GM18499 (cell line): Measurements from ENCODE around the gene PSAPL1.

Source experiments
- ATAC-seq: cut with Tn5 transposase; IDR thresholded peaks from one replicate; pipeline ENCODE4 v1.9.1; 2021; ENCODE audit warnings: moderate number of reproducible peaks; ENCODE audit not compliant: insufficient read depth, unreplicated experiment

The PSAPL1 gene

GRCh38 chr4:7421356-7422150 lies 13.2 kb downstream of the PSAPL1 start:
- no peak for ATAC-seq

GRCh38 chr4:7420661-7421040 lies 14.1 kb downstream of the PSAPL1 start:
- no peak for ATAC-seq

GRCh38 chr4:7419961-7420660 lies 14.6 kb downstream of the PSAPL1 start:
- ATAC-seq, result no peak

- ATAC-seq, result no peak
Measured at GRCh38 chr4:7418131-7418943, 16.4 kb downstream of the PSAPL1 start.

GRCh38 chr4:7417639-7418038 lies 17.1 kb downstream of the PSAPL1 start:
- ATAC-seq, result no peak

GRCh38 chr4:7416745-7417432 lies 17.8 kb downstream of the PSAPL1 start:
- ATAC-seq, result no peak

GRCh38 chr4:7415927-7416686 lies 18.6 kb downstream of the PSAPL1 start:
- no peak for ATAC-seq

- ATAC-seq, result no peak
Measured at GRCh38 chr4:7414736-7415510, 19.8 kb downstream of the PSAPL1 start.

GRCh38 chr4:7414046-7414445 lies 20.7 kb downstream of the PSAPL1 start:
- no peak for ATAC-seq

GRCh38 chr4:7412554-7412912 lies 22.2 kb downstream of the PSAPL1 start:
- no peak for ATAC-seq

- ATAC-seq, result no peak
Measured at GRCh38 chr4:7411896-7412553, 22.7 kb downstream of the PSAPL1 start.

- ATAC-seq, result no peak
Measured at GRCh38 chr4:7411491-7411890, 23.2 kb downstream of the PSAPL1 start.

GRCh38 chr4:7410446-7410845 lies 24.3 kb downstream of the PSAPL1 start:
- ATAC-seq, result no peak

GRCh38 chr4:7408166-7408565 lies 26.6 kb downstream of the PSAPL1 start:
- no peak for ATAC-seq

GRCh38 chr4:7403001-7403400 lies 31.7 kb downstream of the PSAPL1 start:
- no peak for ATAC-seq

GRCh38 chr4:7402526-7402925 lies 32.2 kb downstream of the PSAPL1 start:
- no peak for ATAC-seq

GRCh38 chr4:7400671-7401298 lies 33.9 kb downstream of the PSAPL1 start:
- no peak for ATAC-seq
